Brain microvascular endothelial cell (primary cell): Measurements from ENCODE around the gene ELOA.
"Not testable (repeated sequence)": the region's sequence is repeated elsewhere in the genome, so short reads cannot be mapped to it uniquely, and the experiment has no call there.

ENCODE experiments used
- DNase-seq: peaks from one replicate; pipeline ENCODE4 v3.0.0-alpha.2; 2020
- H3K27ac ChIP-seq: fragments of 250-450 bp; sonication (Bioruptor Pico); 2 replicates; pipeline ENCODE4 v1.5.1; 2020; ENCODE audit warnings: mild to moderate bottlenecking, moderate library complexity
- H3K27me3 ChIP-seq: fragments of 250-450 bp; sonication (Bioruptor Pico); replicated peaks from 2 replicates; pipeline ENCODE4 v1.5.1; 2020; ENCODE audit warnings: mild to moderate bottlenecking
- H3K36me3 ChIP-seq: fragments of 250-450 bp; sonication (Bioruptor Pico); replicated peaks from 2 replicates; pipeline ENCODE4 v1.5.1; 2020; ENCODE audit warnings: mild to moderate bottlenecking
- H3K4me3 ChIP-seq: 2 replicates; pipeline ENCODE4 v1.5.1; 2011; ENCODE audit warnings: low read depth, mild to moderate bottlenecking, control low read depth, low read length, moderate library complexity
- in situ Hi-C: cut with HindIII; loops from 2 replicates; pipeline ENCODE4 v1.10.0; 2017; ENCODE audit warnings: low sequenced_read_pairs, low pct_ligation_motif_present
- TF ChIP-seq, protein P1 (sequence below): IDR thresholded peaks from 2 replicates; pipeline ENCODE4 v1.5.1; 2011; ENCODE audit warnings: low read depth, mild to moderate bottlenecking, moderate library complexity, low read length, control low read depth, inconsistent platforms; ENCODE audit errors: missing control alignments

The ELOA gene

DNA sequence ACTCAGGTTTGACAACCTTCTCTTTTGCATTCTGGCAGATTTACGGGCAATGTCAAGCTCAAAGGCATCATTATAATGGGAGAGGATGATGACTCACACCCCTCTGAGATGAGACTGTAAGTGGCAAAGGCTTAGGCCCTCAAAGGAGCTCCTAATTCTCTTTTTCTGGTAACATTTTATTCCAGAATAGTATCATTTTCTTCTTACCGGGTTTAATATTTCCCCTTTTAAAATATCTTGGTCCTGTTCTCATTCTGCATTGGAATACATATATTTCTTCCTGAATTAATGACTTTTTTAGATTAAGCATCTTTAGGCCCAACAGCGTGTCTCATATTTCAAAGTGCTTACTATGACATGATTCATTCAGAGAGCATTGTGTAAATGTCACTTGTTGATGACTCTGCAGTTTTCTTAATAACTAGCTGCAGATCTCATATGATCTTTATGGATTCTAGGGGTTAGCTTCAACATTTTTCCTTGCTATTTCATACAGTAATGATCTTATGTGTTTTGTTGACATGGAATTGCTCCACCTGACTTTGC, 36.6 kb downstream of the ELOA start:
- peak overlapping the region; percentile 75 for H3K27ac ChIP-seq
- no peak for DNase-seq
- TF ChIP-seq, protein P1, sequence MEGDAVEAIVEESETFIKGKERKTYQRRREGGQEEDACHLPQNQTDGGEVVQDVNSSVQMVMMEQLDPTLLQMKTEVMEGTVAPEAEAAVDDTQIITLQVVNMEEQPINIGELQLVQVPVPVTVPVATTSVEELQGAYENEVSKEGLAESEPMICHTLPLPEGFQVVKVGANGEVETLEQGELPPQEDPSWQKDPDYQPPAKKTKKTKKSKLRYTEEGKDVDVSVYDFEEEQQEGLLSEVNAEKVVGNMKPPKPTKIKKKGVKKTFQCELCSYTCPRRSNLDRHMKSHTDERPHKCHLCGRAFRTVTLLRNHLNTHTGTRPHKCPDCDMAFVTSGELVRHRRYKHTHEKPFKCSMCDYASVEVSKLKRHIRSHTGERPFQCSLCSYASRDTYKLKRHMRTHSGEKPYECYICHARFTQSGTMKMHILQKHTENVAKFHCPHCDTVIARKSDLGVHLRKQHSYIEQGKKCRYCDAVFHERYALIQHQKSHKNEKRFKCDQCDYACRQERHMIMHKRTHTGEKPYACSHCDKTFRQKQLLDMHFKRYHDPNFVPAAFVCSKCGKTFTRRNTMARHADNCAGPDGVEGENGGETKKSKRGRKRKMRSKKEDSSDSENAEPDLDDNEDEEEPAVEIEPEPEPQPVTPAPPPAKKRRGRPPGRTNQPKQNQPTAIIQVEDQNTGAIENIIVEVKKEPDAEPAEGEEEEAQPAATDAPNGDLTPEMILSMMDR: no peak
- peak overlapping the region; percentile 83 for H3K4me3 ChIP-seq
- peaks cover 11% of the 10 kb centered on the region for H3K36me3 ChIP-seq
- H3K27me3 ChIP-seq: no peaks in the 10 kb centered on the region
- in situ Hi-C loops: no loop called here

DNA sequence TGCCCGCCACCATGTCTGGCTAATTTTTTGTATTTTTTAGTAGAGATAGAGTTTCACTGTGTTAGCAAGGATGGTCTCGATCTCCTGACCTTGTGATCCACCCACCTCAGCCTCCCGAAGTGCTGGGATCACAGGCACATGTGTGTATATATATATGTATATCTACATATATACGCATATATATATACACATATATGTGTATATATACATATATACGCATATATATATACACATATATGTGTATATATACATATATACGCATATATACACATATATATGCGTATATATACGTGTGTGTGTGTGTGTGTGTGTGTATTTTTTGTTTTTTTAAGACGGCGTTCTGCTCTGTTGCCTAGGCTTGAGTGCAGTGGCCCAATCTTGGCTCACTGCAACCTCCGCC, 39.9 kb downstream of the ELOA start:
- H3K27me3 ChIP-seq, DNase-seq, H3K4me3 ChIP-seq, H3K27ac ChIP-seq, in situ Hi-C loops: not testable (repeated sequence)
- peaks cover 27% of the 10 kb centered on the region for H3K36me3 ChIP-seq

DNA sequence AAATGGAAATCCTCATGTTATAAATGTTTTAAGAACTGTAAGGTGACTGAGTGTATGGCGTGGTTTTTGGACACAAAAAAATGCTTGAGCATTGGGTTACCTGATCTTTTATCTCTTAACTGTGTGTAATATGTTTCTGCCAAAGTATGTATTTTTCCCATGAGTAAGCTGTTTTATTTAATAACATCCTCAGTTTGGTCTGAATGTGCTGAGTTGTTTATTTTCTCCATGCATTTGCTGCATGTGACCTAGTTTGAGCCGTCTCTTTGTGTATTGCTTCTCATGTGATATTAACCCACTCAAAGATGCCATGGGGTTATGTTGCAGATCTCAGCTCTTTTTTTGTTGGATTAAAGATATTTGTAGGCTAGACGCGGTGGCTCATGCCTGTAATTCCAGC, 41.6 kb downstream of the ELOA start:
- TF ChIP-seq, protein P1: no peak

DNA sequence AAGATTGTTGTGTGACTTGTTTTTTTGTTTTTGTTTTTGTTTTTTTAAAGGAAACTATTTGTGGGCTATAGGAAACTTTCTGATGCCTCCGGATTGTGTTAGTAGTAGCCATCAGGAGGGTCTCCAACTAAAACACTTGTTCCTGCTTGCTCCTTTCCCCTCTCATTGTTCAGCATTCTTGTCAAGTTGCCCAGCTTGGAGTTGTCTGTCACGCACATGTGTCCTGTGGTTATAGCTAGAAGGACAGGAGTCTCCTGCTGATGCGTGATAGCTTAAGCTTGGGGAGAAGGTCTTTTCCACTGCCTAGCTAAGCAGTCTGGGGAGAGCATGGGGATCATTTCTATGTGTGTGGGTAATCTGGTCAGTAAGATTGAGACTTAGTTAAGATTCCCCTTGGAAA, 44.4 kb downstream of the ELOA start:
- Histone ChIP-seq H3K27me3 (no peaks in the 10 kb centered on the region), H3K27ac (no peak overlapping the region), H3K36me3 (peaks cover 30% of the 10 kb centered on the region), H3K4me3 (no peak overlapping the region)
- no peak for DNase-seq
- in situ Hi-C loops: no loop called here
- TF ChIP-seq, protein P1: no peak

More for the DNA sequence above, 41.6 kb downstream of the ELOA start:
- in situ Hi-C loops: no loop called here
- no peaks in the 10 kb centered on the region for H3K27me3 ChIP-seq
- DNase-seq: no peak
- H3K4me3 ChIP-seq: no peak overlapping the region
- peaks cover 33% of the 10 kb centered on the region for H3K36me3 ChIP-seq
- no peak overlapping the region for H3K27ac ChIP-seq

DNA sequence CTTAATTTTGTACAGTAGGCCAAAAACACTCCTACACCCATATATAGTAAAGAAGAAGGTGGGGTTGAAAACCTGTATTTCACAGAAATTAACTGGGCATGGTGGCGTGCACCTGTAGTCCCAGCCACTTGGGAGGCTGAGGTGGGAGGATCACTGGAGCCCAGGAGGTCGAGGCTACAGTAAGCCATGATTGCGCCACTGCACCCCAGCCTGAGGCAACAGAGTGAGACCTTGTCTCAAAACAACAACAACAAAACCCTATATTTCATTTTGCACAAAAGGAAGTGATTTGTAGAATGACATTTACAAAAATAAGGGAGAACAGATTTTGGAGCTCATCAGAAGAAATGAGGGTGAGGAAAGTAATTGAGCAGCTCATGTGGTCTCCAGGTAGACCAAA, 45.4 kb downstream of the ELOA start:
- Histone ChIP-seq H3K4me3 (no peak overlapping the region), H3K36me3 (peaks cover 40% of the 10 kb centered on the region), H3K27me3 (no peaks in the 10 kb centered on the region), H3K27ac (no peak overlapping the region)
- DNase-seq: no peak
- TF ChIP-seq, protein P1: no peak
- in situ Hi-C loops: no loop called here

DNA sequence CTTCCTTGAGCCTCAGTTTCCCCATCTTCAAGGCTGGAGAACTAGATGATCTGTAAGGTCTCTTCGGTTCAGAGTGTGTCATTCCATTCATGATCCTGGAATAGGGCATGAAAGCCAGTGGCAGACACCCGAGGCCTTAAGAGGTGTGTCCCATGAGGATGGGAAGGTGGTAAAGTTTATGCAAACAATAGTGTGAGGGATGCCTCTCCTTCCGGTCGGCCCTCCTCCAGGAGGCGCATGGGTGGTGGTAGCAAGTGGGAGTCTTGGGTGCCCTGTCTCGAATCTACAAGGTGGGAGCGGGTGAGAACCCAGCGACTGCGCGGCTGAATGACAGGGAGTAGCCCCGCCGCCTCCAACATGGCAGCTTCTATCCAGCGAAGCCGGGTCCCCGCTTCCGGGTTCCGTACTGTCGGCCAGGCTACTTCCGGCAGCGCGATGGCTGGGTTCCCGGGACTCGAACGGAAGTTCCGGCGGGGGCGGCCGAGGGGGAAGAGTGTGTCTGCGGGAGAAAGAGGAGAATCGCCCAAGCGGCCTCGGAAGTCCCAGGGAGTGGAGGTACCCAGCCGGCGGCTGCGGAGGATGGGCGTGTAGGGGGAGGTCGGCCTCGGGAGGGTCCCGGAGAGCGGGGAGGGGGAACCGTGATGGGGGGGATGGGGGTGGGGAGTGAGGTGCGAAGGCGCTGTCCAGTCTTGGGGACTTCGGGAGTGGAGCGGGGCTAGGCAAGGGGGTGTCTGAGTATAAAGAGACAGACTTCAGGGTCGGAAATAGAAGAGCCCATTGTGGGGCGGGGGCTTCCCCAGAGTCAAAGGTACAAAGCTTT, 47.6 kb downstream of the ELOA start, which contains the start of gene LYPLA2:
Gene LYPLA2 (plus strand): TSS at position 450 of the 820 bp plus-strand sequence. CDS start 1,538 bp downstream, outside the sequence.
- Histone ChIP-seq H3K36me3 (peaks cover 39% of the 10 kb centered on the region), H3K27me3 (no peaks in the 10 kb centered on the region), H3K4me3 (peak within 1 kb of the TSS; percentile 88), H3K27ac (peak within 1 kb of the TSS; percentile 65)
- in situ Hi-C loops: no loop called here
- TF ChIP-seq, protein P1: no peak
- DNase-seq: peak; percentile 88
